ENCODE results near the gene MROH2A. TPM values are rescaled to one million over a fixed set of nuclear protein-coding genes. Genes with fewer than 3 reads are reported as not detected.

The MROH2A gene
- total and polyA plus RNA-seq, 2 experiments from 2014 or later, result 0.12 TPM; not detected in 1

- H3K9me3 ChIP-seq (ENCODE audit: low read depth), result no peaks in the 10 kb centered on the region
- no peak overlapping the region for H3K27ac ChIP-seq
- no peaks in the 10 kb centered on the region for H3K4me1 ChIP-seq (ENCODE audit: low read depth)
- no peak for TF ChIP-seq CTCF (IDR thresholded peaks at IDR 0.05; ENCODE audit: low read depth, low read length)
- H3K4me3 ChIP-seq, result no peak overlapping the region
- H3K27me3 ChIP-seq, result no peaks in the 10 kb centered on the region
- no peaks in the 10 kb centered on the region for H3K36me3 ChIP-seq
- DNase-seq (ENCODE audit: low read depth in 1 of 2, low spot score in 1 of 2), result peak in 1 of 2 donors; percentile 40
Observed at GRCh38 chr2:233761040-233761769, 16.9 kb upstream of the MROH2A start.

GRCh38 chr2:233764264-233764663, 13.9 kb upstream of the MROH2A start:
- Histone ChIP-seq H3K27ac (no peak overlapping the region), H3K9me3 (ENCODE audit: low read depth) (no peaks in the 10 kb centered on the region), H3K27me3 (no peaks in the 10 kb centered on the region), H3K4me3 (no peak overlapping the region), H3K36me3 (no peaks in the 10 kb centered on the region), H3K4me1 (ENCODE audit: low read depth) (no peaks in the 10 kb centered on the region)
- DNase-seq (ENCODE audit: low read depth in 1 of 2, low spot score in 1 of 2), result peak in 1 of 2 donors; percentile 81
- no peak for TF ChIP-seq CTCF (IDR thresholded peaks at IDR 0.05; ENCODE audit: low read depth, low read length)

DNA sequence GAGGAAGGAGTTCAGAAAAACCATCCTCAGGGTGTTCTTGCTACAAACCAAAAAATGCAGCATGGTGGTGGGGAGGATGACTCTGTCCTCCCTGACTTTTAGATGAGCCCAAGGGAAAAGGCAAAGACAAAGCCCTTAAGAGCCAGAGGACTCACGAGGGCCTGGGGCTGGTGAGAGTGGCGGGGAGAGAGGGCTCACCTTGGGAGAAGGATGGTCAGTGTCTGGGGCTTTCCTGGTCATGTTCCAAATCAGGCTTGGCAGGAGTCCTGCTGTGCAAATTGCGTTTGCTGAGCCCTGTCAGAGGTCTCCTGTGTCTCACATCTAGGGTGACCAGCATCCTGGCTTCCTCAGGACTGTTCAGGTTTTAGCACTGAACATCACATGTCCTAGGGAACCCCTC, 13.4 kb upstream of the MROH2A start:
- Histone ChIP-seq H3K9me3 (ENCODE audit: low read depth) (no peaks in the 10 kb centered on the region), H3K36me3 (no peaks in the 10 kb centered on the region), H3K27me3 (no peaks in the 10 kb centered on the region), H3K27ac (no peak overlapping the region), H3K4me3 (no peak overlapping the region), H3K4me1 (ENCODE audit: low read depth) (no peaks in the 10 kb centered on the region)
- no peak for TF ChIP-seq CTCF (IDR thresholded peaks at IDR 0.05; ENCODE audit: low read depth, low read length)
- peak in 1 of 2 donors; percentile 20 for DNase-seq (ENCODE audit: low read depth in 1 of 2, low spot score in 1 of 2)

DNA sequence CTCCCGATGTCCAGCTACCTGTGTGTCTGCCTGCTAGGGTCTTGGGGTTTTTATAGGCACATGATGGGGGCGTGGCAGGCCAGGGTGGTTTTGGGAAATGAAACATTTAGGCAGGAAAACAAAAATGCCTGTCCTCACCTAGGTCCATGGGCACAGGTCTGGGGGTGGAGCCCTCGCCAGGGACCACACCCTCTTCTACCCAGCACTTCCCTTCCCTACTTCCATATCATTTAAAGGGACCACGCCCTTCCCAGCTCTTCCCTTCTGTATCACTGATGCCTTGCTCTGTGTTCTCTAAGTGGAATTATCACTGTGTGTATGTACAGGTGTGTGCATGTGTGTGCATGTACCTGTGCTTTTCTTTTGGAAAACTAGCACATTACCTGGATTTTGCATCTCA, 11.7 kb upstream of the MROH2A start:
- no peaks in the 10 kb centered on the region for H3K27me3 ChIP-seq
- no peak overlapping the region for H3K4me3 ChIP-seq
- no peak for DNase-seq (ENCODE audit: low read depth in 1 of 2, low spot score in 1 of 2)
- TF ChIP-seq CTCF (IDR thresholded peaks at IDR 0.05; ENCODE audit: low read depth, low read length), result no peak
- no peaks in the 10 kb centered on the region for H3K36me3 ChIP-seq
- no peaks in the 10 kb centered on the region for H3K4me1 ChIP-seq (ENCODE audit: low read depth)
- no peaks in the 10 kb centered on the region for H3K9me3 ChIP-seq (ENCODE audit: low read depth)
- H3K27ac ChIP-seq, result no peak overlapping the region

DNA sequence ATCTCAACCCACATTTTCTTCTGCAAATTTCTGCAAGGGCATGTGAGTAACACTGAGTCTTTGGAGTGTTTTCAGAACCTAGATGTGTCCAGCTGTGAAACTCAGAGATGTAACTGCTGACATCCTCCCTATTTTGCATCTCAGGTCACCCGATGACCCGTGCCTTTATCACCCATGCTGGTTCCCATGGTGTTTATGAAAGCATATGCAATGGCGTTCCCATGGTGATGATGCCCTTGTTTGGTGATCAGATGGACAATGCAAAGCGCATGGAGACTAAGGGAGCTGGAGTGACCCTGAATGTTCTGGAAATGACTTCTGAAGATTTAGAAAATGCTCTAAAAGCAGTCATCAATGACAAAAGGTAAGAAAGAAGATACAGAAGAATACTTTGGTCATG, 10.1 kb upstream of the MROH2A start:
- DNase-seq (ENCODE audit: low read depth in 1 of 2, low spot score in 1 of 2), result no peak
- TF ChIP-seq CTCF (IDR thresholded peaks at IDR 0.05; ENCODE audit: low read depth, low read length), result no peak
- Histone ChIP-seq H3K9me3 (ENCODE audit: low read depth) (no peaks in the 10 kb centered on the region), H3K4me3 (no peak overlapping the region), H3K27me3 (no peaks in the 10 kb centered on the region), H3K4me1 (ENCODE audit: low read depth) (no peaks in the 10 kb centered on the region), H3K27ac (no peak overlapping the region), H3K36me3 (no peaks in the 10 kb centered on the region)

All from cardiac muscle cell (in vitro differentiated cells and primary cell).